ENCODE data around the gene RAX2.

RAX2 gene

GRCh38 chr19:3782903-3783302, 10.9 kb upstream of the RAX2 start:
- H3K4me2 ChIP-seq (ENCODE audit: insufficient read depth, low read length), result no peak overlapping the region
- 0 out of 2 replicates have a peak, but pooled peaks cover 5% of the 10 kb centered on the region for H4K20me1 ChIP-seq (ENCODE audit: insufficient read depth, low read length)
- H3K9me3 ChIP-seq (ENCODE audit: insufficient read depth, low read length, severe bottlenecking), result peaks cover 19% of the 10 kb centered on the region
- no peak overlapping the region for H3K27ac ChIP-seq (ENCODE audit: low read length)
- no peak overlapping the region for H3K4me3 ChIP-seq (ENCODE audit: low read depth in 1 of 2, low read length in 2 of 2)
- ATAC-seq (ENCODE audit: insufficient read depth, low read depth), result no peak
- peaks cover 8% of the 10 kb centered on the region for H3K4me1 ChIP-seq (ENCODE audit: insufficient read depth, low read length)
- no peak overlapping the region for H3K9ac ChIP-seq (ENCODE audit: low read depth, low read length)
- TF ChIP-seq CTCF (IDR thresholded peaks at IDR 0.05; ENCODE audit: borderline replicate concordance, extremely low read depth, low read length, poor library complexity, severe bottlenecking), result no peak
- no peak for TF ChIP-seq EZH2 (IDR thresholded peaks at IDR 0.05; ENCODE audit: borderline replicate concordance, low read depth, low read length, severe bottlenecking)
- H3K79me2 ChIP-seq (ENCODE audit: insufficient read depth, low read length), result no peaks in the 10 kb centered on the region
- no peak for DNase-seq
- peaks cover 19% of the 10 kb centered on the region for H3K27me3 ChIP-seq (ENCODE audit: insufficient read depth, low read length, poor library complexity)
- H3K36me3 ChIP-seq (ENCODE audit: insufficient read depth, low read length), result no peaks in the 10 kb centered on the region
- H2AFZ ChIP-seq (ENCODE audit: low read depth, low read length), result no peak overlapping the region

- H3K79me2 ChIP-seq (ENCODE audit: insufficient read depth, low read length), result no peaks in the 10 kb centered on the region
- H3K9ac ChIP-seq (ENCODE audit: low read depth, low read length), result no peak overlapping the region
- H3K27ac ChIP-seq (ENCODE audit: low read length), result no peak overlapping the region
- H3K27me3 ChIP-seq (ENCODE audit: insufficient read depth, low read length, poor library complexity), result peaks cover 19% of the 10 kb centered on the region
- no peaks in the 10 kb centered on the region for H3K36me3 ChIP-seq (ENCODE audit: insufficient read depth, low read length)
- H4K20me1 ChIP-seq (ENCODE audit: insufficient read depth, low read length), result 0 out of 2 replicates have a peak, but pooled peaks cover 5% of the 10 kb centered on the region
- TF ChIP-seq CTCF (IDR thresholded peaks at IDR 0.05; ENCODE audit: borderline replicate concordance, extremely low read depth, low read length, poor library complexity, severe bottlenecking) (no peak), EZH2 (IDR thresholded peaks at IDR 0.05; ENCODE audit: borderline replicate concordance, low read depth, low read length, severe bottlenecking) (no peak)
- peaks cover 8% of the 10 kb centered on the region for H3K4me1 ChIP-seq (ENCODE audit: insufficient read depth, low read length)
- ATAC-seq (ENCODE audit: insufficient read depth, low read depth), result no peak
- H3K9me3 ChIP-seq (ENCODE audit: insufficient read depth, low read length, severe bottlenecking), result peaks cover 19% of the 10 kb centered on the region
- no peak overlapping the region for H2AFZ ChIP-seq (ENCODE audit: low read depth, low read length)
- H3K4me2 ChIP-seq (ENCODE audit: insufficient read depth, low read length), result no peak overlapping the region
- no peak for DNase-seq
- H3K4me3 ChIP-seq (ENCODE audit: low read depth in 1 of 2, low read length in 2 of 2), result no peak overlapping the region
Observed at GRCh38 chr19:3782330-3782729, 10.3 kb upstream of the RAX2 start.

- TF ChIP-seq EZH2 (IDR thresholded peaks at IDR 0.05; ENCODE audit: borderline replicate concordance, low read depth, low read length, severe bottlenecking), result no peak
- TF ChIP-seq CTCF (IDR thresholded peaks at IDR 0.05; ENCODE audit: borderline replicate concordance, extremely low read depth, low read length, poor library complexity, severe bottlenecking), result no peak
- H3K9ac ChIP-seq (ENCODE audit: low read depth, low read length), result no peak overlapping the region
- H3K27me3 ChIP-seq (ENCODE audit: insufficient read depth, low read length, poor library complexity), result peaks cover 16% of the 10 kb centered on the region
- H2AFZ ChIP-seq (ENCODE audit: low read depth, low read length), result no peak overlapping the region
- no peak overlapping the region for H3K27ac ChIP-seq (ENCODE audit: low read length)
- 0 out of 2 replicates have a peak, but pooled peaks cover 5% of the 10 kb centered on the region for H4K20me1 ChIP-seq (ENCODE audit: insufficient read depth, low read length)
- H3K4me1 ChIP-seq (ENCODE audit: insufficient read depth, low read length), result peaks cover 8% of the 10 kb centered on the region
- peaks cover 19% of the 10 kb centered on the region for H3K9me3 ChIP-seq (ENCODE audit: insufficient read depth, low read length, severe bottlenecking)
- no peak overlapping the region for H3K4me2 ChIP-seq (ENCODE audit: insufficient read depth, low read length)
- H3K36me3 ChIP-seq (ENCODE audit: insufficient read depth, low read length), result no peaks in the 10 kb centered on the region
- ATAC-seq (ENCODE audit: insufficient read depth, low read depth), result no peak
- DNase-seq, result no peak
- H3K4me3 ChIP-seq (ENCODE audit: low read depth in 1 of 2, low read length in 2 of 2), result no peak overlapping the region; a peak in 1 of 4 replicates
- no peaks in the 10 kb centered on the region for H3K79me2 ChIP-seq (ENCODE audit: insufficient read depth, low read length)
Observed at GRCh38 chr19:3781603-3782002, 9.6 kb upstream of the RAX2 start.

Measured in DND-41 (cell line).